ENCODE measurements around the gene DEAF1.

DEAF1 gene

DNA sequence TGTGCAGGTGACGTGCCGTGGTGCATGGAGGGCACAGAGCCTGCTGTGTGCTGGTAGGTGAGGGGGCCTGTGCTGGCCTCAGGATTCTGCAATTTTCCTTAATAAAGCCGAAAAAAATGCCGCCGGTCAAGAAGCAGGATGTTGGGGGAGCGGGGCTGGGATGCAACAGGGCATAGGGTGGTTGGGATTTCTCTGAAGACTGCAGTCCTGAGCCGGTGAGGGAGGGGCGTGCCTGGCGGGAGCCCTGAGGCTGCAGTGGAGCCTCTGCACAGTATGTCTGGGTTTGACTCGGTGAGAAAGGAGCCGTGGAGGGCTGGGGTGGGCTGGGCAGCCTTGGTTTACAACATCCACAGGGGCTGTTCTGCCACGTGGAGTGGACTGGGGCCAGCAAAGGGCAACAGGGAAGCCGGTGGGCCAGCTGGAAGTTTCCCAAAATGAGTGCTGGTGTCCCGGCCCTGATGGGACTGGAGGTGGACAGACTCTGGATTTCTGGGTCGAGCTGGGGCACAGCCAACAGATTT is 71.6 kb downstream of the DEAF1 start:
- DNase-seq (ENCODE audit: low spot score): no peak

DNA sequence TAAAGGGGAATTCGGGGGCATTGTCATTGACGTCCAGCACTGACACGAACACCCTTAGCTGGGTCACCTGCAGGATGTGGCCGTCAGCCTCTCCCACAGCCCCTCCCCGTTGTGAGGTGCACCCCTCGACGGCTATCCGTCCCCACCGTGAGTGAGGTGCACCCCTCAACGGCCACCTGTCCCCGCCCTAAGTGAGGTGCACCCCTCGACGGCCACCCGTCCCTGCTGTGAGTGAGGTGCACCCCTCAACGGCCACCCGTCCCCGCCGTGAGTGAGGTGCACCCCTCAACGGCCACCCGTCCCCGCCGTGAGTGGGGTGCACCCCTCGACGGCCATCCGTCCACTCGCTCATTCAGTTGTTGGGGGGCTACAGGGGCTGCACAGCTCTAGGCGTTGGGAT is 73.2 kb downstream of the DEAF1 start:
- DNase-seq (ENCODE audit: low spot score): no peak

DNA sequence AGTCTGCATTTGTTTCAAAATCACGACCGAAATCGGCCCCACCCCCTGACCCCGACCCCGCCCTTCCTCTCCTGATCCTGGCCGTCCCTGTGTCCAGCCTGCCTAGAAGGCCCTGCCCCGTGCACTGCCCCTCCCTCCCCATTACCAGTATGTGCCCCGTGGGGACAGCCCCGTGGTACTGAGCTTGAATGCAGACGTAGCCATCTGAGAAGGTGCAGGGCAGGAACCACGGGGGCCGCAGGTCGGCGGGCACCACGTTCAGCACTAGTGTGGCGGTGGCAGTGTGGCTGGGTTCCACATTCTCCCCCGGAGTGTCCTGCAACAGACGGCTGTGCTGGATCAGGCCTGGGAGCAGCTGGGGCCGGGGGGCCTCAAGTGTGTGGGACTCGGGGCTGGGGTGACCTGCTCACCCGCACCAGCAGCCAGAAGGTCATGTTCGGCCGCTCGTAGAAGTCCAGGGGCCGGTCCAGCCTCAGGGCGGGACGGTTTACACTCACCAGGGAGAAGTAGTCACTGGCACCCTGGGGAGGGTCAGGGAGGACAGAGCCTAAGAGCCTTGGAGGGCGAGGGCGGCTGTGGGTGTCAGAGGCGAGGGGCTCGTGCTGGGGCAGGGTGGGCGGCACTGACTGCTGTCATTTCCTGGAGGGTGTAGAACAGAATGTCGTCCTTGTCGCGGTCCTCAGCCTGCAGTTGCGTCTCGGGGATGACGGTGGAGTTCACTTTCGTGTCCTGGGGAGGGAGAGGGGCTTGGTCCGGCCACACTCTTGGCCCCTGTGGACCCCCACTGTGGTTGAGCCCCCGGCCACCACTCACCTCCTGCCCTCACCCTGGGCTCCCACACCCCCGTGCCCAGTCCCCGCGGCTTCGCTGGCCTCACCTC is 73.8 kb downstream of the DEAF1 start:
- DNase-seq (ENCODE audit: low spot score): no peak

DNA sequence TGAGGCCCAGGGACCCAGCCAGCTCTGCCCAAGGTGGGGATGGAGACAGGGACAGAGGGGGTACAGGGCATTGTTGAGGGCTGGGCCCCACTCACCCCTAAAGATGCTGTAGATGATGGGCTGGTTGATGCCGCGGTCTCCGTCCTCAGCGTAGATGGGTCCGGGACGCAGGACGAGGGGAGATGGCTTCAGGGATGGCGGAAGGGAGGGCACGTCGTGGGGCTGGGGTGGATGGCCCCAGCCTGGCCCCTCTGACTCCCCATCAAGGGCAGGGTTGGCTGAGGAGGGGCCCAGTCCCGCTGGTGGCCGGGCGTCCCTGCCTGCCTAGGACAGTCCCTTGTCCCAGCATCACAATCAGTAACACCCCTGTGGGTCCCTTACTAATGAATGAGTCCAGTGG is 74.8 kb downstream of the DEAF1 start:
- DNase-seq (ENCODE audit: low spot score): no peak

DNA sequence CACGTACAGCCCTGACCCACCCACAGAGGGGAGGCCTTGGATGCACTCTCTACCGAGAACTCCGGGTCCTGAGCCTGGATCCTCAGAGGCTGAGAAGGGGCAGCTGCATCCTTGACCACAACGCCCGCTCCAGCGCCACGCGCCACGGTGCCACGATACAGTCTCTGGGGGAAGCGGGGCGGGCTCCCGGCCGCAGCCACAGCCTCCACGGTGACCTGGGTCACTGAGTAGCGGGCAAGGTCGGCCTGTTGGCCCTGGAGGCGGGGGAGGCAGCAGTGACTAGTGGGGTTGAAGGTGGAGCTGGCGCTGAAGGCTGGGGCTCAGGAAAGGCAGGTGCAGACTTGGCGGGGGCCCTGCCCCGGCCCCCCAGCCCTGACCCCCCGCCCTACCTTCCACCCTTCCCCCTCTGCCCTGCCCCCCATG is 75.4 kb downstream of the DEAF1 start:
- no peak for DNase-seq (ENCODE audit: low spot score)

DNA sequence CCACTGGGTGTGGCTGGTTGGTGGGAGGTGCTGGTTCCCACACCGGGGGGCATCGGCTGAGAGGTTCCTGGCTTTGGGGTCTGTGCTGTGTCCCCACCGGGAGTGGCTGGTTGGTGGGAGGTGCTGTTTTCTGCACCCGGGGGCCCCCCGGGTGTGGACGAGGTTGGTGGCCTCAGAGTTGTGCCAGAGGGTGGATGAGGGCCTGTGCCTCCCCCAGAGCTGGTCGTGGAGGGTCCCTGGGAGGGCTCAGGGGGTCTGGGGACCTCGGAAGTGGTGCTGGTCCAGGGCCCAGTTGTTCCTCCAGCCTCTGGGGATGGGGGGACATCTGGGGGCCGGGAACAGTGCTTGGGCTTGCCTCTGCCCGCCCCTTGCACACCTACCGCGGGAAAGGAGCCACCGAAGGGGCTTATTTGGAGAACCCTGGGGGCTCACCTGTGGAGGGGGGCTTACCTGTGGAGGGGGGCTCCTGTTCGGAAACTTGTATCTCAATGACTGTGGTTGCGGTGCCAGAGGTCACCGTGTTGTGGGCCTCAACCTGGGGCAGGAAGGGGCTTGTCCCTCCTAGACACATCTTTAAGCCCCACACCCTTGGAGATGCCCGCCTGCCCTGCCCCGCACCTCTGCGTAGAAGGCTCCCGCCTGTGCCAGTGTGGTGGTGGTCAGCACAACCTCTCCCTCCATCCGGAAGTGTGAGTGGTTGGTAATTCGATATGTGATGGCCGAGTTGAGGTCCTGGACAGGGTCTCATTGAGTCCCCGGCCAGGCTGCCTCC is 76.0 kb downstream of the DEAF1 start:
- no peak for DNase-seq (ENCODE audit: low spot score)

DNA sequence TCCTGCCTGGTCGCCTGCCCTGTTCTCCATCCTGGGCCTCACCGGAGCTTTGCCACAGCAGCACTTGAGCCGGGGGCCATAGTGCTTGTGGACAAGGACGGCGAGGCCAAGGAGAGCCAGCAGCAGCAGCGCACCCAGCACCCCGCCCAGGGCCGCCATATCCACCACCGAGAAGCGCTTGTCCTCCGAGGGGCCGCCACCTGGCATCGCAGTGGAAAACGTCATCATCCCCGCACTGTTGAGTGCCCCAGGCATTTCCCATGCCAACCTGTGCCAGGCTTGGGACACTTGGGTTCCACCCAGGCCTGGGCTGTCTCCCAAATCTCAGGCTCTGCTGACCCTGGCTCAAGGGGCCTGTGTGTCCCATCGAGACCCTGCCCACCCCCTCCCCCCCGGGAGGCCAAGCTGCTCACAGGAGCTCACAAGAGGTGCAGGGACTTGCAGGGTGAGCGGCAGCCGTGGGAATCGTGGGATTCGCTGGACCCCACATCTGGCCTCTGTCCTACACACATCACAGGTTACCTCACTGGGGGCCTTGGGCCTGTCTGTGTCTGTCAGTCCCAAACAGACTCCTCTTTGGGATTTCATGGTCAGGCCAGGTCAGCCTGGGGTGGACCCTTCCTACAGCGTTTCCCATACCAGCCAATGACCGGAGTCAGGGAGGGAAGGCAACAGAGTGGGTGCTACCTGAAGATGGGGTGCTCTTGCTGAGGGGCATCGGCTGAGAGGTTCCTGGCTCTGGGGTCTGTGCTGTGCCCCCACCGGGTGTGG is 76.9 kb downstream of the DEAF1 start:
- no peak for DNase-seq (ENCODE audit: low spot score)

DNA sequence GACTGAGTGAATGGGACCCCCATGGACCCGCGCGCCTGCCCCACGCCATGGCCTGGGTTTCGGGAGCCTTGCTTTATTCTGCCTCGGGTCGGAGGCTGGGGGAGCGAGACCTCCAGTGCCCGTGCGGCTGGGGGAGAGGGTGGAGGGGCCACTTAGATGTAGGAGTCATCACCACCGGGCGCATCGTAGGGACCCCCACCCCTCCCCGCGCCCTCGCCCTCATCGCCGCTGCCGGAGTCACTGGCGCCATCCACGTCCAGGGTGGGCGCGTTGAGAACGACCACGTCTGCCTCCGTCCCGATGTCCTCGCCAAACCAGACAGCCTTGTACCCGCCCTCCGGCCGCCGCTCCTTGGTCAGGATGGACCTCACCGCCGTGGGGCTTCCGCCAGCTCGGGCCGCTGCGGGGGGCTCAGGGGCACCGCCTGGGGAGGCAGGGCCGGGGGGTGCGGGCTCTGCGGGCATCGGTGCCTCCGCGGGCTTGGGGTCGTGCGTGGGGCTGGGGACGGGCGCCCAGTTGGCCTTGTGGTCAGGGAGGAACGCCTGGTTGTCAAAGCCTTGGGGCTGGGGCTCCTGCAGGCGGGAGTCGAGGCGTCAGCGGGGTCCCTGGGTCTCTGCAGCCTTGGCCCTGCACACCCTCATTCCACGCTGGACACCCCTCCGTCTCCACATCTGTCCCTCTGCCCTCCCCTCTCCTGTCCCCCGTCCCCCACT is 77.7 kb downstream of the DEAF1 start:
- no peak for DNase-seq (ENCODE audit: low spot score)

DNA sequence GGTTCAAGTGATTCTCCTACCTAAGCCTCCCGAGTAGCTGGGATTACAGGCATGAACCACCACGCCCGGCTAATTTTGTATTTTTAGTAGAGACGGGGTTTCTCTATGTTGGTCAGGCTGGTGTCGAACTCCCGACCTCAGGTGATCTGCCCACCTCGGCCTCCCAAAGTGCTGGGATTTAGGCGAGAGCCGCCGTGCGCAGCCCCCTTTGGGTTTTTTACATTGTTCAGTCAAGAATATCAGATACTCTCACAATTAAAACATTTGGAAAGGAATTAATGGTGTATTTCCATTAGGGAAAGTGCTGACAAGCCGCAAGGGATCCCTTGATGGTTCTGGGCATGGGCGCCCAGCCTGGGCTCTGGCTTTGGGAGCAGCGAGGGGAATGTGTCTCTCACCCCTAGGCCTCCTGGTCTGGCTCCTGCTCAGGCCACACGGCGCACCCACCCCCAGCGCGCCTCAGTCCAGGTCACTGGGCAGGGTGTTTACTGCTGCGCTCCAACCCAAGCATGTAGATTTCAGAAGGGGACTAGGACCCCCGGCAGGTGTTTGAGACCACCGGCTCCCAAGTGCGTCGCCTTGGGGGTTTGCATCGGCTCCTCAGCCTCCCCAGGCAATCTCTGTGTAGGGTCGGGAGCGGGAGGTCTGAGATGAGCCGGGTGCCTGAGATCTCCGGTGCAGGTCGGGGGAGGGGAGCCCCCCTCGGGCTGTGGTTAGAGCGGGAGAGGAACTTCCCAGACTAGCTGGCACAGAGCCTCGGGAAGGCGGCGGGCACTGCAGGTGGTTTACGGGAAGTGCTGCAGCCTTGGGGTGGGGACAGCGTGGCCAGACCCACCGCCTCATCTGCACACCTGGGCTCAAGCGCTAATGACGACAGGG is 78.5 kb downstream of the DEAF1 start:
- no peak for DNase-seq (ENCODE audit: low spot score)

DNA sequence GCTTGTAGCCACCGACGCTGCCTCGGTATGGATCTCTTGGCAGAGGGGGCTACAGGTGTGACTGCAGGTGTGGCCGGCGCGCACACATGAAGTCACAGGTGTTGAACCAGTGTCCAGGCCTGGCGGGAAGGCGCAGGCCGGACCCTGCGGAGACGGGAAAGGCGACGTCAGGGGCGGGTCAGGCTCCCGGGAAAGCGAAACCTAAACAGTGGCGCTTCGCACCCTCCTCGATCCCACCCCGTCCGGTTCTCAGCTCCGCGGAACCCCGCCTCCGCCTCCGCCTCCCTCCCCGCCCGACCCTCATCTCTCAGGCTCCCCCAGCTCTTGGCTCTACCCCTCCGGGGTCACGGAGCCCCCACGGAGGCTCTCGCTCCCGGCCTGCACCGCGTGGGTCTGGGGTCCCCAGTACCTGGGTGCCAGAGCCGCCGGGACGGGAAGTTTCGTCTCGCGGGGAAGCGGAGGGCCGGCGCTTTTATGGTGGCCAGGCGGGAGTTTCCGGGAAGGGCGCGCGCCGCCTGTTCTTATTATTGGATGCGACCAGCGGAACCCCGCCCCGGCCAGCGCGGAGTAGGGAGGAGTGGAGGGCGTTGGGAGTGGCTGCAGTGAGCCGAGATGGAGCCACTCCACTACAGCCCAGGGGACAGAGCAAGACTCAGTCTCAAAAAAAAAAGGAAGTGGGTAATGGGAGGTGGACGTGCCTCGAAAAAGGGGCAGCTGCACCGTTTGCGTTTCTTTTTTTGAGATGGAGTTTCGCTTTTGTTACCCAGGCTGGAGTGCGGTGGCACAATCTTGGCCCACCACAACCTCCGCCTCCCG is 79.3 kb downstream of the DEAF1 start, which contains the start of gene IRF7:
Gene IRF7 (minus strand): TSS at position 447 of the 816 bp plus-strand sequence. CDS start 586 bp downstream, outside the sequence.
- DNase-seq (ENCODE audit: low spot score): peak; percentile 88

DNA sequence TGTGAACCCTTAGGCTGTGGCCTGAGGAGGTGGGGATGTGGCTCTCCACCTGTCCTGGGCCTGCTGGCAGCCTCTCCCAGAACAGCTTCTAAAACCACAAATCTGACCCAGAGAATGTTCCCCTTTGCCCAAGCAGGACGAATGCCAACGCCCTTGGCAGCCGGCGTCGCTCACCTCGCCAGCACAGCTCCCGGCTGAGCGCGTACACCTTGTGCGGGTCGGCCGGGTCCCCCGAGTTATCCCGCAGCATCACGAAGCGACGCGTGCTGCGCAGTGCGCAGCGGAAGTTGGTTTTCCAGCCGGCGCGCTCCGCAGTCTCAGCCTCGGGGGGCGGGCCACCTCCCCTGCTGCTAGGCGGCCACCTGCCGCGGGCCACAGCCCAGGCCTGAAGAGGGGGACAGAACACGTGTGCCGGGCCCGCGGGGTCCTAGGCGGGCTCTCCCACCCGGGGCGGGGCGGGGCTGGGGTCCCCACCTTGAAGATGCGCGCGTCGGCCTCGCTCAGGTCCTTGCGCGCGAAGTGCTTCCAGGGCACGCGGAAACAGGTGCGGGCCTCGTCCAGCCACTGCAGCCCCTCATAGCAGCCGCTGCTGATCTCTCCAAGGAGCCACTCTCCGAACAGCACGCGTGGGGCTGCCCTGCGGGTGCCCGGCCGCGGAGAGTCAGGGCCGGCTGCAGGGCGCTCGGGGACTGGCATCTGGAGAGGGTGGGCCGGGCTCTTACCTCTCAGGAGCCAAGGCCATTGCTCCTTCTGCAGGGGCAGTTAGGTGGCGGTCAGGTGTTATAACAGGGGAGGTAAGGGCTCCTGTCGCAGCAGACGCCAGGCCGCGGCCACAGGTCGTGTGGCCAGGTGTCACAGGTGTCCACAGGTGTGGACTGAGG is 80.2 kb downstream of the DEAF1 start:
- no peak for DNase-seq (ENCODE audit: low spot score)

DNA sequence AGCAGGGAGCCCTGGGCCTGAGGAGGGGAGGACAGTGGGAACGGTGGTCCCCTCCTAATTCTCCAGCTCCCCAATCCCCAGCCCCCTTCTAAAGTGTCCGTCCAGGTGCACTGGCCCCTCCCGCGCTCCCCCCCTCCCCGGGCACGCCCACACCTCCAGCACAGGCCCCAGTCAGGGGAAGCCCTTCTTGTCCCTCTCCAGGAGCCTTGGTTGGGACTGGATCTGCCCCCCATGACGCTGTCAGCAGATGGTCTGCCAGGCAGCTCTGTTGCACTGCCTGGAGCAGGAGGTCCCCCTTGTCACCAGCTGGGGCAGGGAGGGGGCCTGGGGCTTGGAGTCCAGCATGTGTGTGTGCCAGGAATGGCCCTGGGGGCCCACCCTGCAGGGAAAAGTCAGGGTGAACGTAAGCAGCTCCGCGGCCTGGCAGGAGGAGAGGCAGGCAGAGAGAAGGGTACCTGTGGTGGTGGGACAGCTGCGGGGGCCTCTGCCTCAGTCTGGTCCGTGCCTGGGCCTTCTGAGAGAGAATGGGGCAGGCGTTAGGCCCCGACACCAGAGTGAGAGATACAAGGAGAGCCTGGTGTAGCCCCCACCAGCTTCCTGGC is 80.9 kb downstream of the DEAF1 start:
- no peak for DNase-seq (ENCODE audit: low spot score)

DNA sequence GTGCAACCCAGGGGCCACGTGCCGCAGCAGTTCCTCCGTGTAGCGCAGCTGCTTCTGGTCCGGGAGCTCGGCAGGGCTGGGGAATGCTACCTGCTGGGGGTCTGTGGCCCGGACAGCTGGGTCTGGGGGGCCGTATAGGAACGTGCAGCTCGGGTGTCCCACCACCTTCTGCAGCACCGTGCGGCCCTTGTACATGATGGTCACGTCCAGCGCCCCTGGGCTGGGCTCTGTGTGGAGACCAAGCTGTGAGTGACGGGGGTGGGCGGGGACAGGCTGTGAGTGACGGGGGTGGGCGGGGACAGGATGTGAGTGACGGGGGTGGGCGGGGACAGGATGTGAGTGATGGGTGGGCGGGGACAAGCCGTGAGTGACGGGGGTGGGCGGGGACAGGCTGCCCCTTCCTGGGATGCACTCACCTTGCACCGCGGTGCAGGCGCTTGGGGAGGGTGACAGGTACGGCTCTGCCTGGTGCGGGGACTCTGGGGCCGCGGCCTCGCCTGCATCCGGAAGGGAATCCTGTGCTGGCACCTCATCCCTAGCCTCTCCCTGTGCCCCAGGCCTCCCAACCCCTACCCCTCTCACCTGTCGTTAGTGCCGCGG is 81.6 kb downstream of the DEAF1 start:
- DNase-seq (ENCODE audit: low spot score): peak; percentile 90

DNA sequence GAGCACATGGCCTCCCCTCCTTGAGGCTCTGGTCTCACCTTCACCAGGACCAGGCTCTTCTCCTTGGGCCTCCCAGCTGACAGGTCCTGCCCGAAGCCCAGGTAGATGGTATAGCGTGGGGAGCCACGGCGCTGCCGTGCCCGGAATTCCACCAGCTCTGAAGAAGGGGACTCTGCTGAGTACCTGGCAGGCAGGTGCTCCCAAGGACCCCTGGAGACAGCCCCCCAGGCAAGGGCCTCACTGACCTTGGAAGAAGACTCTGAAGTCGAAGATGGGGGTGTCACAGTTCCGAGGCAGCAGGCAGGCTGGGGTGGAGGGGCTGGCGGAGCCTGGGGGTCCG is 82.1 kb downstream of the DEAF1 start:
- DNase-seq (ENCODE audit: low spot score): no peak

DNA sequence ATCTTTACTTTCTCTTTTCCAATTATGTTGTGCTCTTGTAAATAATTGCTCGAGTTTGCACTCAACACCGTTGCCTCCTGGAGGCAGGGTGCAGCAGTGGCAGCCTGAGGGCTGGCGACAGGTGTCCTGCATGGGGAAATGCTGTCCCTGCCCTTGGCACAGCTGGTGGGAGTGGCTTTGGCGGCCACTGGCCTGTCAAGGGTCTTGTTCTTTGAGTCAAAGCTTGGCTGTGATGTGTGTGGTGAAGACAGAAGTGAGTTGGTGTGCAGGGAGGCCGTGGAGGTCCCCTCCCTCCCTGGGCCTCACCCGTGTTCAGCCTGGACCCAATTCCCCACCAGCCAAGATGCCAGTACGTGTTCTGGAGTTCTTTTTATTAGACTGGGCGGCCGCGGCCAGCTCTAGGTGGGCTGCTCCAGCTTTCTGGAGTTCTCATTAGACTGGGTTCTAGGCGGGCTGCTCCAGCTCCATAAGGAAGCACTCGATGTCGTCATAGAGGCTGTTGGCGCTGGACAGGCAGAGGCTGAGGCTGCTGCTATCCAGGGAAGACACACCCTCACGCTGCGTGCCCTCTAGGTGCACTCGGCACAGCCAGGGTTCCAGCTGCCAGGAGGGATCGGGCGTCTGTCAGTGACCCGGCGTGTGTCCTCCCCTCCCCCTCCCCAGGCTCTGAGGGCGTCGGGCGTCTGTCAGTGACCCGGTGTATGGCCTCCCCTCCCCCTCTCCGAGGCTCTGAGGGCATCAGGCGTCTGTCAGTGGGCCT is 82.6 kb downstream of the DEAF1 start:
- no peak for DNase-seq (ENCODE audit: low spot score)

DNA sequence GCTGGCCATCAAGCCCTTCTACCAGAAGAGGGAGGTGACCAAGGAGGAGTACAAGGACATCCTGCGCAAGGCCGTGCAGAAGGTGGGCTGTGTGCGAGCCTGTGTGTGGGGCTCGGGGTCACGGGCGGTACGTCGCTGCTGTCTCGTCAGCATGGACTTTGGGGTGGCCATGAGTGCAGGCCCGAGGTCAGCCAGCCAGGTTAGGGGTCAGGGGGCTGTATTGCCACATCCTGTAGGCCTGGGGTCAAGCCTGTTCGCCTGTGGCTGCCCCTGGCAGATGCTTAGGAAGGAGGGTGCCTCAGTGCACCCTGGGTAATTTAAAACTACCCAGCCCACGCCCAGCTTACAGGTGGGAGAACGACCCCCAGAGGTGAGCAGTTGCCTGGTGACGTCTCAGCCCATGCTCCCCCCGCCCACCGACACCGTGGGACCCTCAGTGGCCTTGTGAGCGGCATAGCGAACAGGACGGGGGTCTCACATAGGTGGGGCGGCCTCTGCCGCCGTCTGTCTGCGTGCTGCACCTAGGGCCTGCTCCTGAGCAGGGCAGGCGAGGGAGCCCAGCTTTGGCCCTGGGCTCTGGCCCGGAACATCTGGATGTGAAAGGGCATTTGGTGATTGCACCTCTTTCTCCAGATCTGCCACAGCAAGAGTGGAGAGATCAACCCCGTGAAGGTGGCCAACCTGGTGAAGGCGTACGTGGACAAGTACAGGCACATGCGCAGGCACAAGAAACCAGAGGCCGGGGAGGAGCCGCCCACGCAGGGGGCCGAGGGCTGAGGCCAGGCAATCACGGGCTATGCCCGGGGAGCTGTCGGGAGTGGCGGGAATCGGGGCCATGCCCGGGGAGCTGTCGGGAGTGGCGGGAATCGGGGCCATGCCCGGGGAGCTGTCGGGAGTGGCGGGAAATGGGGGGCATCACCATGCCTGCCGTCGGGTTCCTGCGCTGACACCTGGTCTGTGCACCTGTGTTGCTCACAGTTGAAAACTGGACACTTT is 83.7 kb downstream of the DEAF1 start:
- no peak for DNase-seq (ENCODE audit: low spot score)

Data from CD4-positive, alpha-beta T cell treated with Interleukin-6 at 100 ng/mL for 8 hours (primary cell).